Dedifferentiated amniotic fluid mesenchymal stem cell (primary cell): Measurements from ENCODE around the gene FAM72A.
"Not testable (repeated sequence)": the region's sequence is repeated elsewhere in the genome, so short reads cannot be mapped to it uniquely, and the experiment has no call there.

ENCODE experiments used
- DNase-seq: peaks from one replicate; pipeline ENCODE4 v3.0.0-alpha.2; 2016; ENCODE audit errors: extremely low spot score

The FAM72A gene

GRCh38 chr1:206202789-206203363 lies at the start of gene FAM72A:
TSS of gene FAM72A (minus strand) at chr1:206202839. CDS start at chr1:206202025, 814 bp downstream.
- DNase-seq, result peak; percentile 100

- DNase-seq, result peak; percentile 8
Observed at GRCh38 chr1:206250953-206251681, 48.5 kb upstream of the FAM72A start.

GRCh38 chr1:206246129-206246886 lies 43.7 kb upstream of the FAM72A start:
- DNase-seq, result not testable (repeated sequence)

- not testable (repeated sequence) for DNase-seq
Observed at GRCh38 chr1:206245479-206245878, 42.8 kb upstream of the FAM72A start.

GRCh38 chr1:206243335-206243734 lies 40.7 kb upstream of the FAM72A start:
- not testable (repeated sequence) for DNase-seq

- peak; percentile 9 for DNase-seq
Observed at GRCh38 chr1:206240288-206240687, 37.6 kb upstream of the FAM72A start.

- not testable (repeated sequence) for DNase-seq
Observed at GRCh38 chr1:206235190-206235589, 32.6 kb upstream of the FAM72A start.

- DNase-seq, result not testable (repeated sequence)
Observed at GRCh38 chr1:206234189-206234916, 31.7 kb upstream of the FAM72A start.

GRCh38 chr1:206232970-206233645 lies 30.5 kb upstream of the FAM72A start:
- DNase-seq, result not testable (repeated sequence)

- DNase-seq, result not testable (repeated sequence)
Observed at GRCh38 chr1:206231989-206232388, 29.4 kb upstream of the FAM72A start.

GRCh38 chr1:206229286-206229685 lies 26.6 kb upstream of the FAM72A start:
- not testable (repeated sequence) for DNase-seq

GRCh38 chr1:206226886-206227285 lies 24.2 kb upstream of the FAM72A start:
- DNase-seq, result not testable (repeated sequence)

GRCh38 chr1:206225386-206225785 lies 22.7 kb upstream of the FAM72A start:
- DNase-seq, result not testable (repeated sequence)

GRCh38 chr1:206224190-206224776 lies 21.6 kb upstream of the FAM72A start:
- not testable (repeated sequence) for DNase-seq

GRCh38 chr1:206221585-206221984 lies 18.9 kb upstream of the FAM72A start:
- DNase-seq, result not testable (repeated sequence)

- DNase-seq, result peak; percentile 14
Observed at GRCh38 chr1:206220332-206221000, 17.8 kb upstream of the FAM72A start.

GRCh38 chr1:206219514-206220331 lies 17.1 kb upstream of the FAM72A start:
- DNase-seq, result not testable (repeated sequence)

- DNase-seq, result not testable (repeated sequence)
Observed at GRCh38 chr1:206218765-206219164, 16.1 kb upstream of the FAM72A start.

GRCh38 chr1:206218285-206218684 lies 15.6 kb upstream of the FAM72A start:
- not testable (repeated sequence) for DNase-seq
